ENCODE measurements around the gene C11orf24. TPM values are rescaled to one million over a fixed set of nuclear protein-coding genes. Genes with fewer than 3 reads are reported as not detected.

Gene C11orf24
- total RNA-seq, 1 experiment from 2014 or later = 37.7 TPM

DNA sequence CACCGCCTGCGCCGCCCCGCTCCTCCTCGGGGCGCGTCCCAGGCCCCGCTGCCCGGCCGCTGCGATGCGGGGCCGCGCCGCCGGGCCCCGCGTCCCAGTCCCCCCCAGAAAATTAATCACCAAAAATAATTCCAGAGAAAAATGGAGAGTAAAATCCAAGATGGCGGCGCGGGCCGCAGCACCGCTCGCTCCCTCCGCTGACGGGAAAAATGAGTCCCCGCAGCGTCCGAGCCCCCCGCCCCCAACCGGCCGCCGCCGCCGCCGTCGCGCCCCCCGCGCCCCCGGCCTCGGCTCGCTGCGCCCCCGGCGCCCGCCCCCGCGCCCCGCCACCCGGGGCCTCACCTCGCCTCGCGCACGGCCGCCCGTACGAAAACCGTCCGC, 58.6 kb downstream of the C11orf24 start, which contains the start of gene KMT5B:
Gene KMT5B (minus strand): TSS at position 162 of the 381 bp plus-strand sequence. CDS start 23,220 bp downstream, outside the sequence.
- peaks cover 44% of the 10 kb centered on the region for H4K20me1 ChIP-seq (ENCODE audit: insufficient read depth)
- peaks cover 45% of the 10 kb centered on the region for H3K79me2 ChIP-seq (ENCODE audit: low read depth)
- H3K4me1 ChIP-seq (replicated peaks; ENCODE audit: insufficient read depth) = peaks cover 23% of the 10 kb centered on the region
- H3K27me3 ChIP-seq (ENCODE audit: insufficient read depth, low read depth) = no peaks in the 10 kb centered on the region
- no peaks in the 10 kb centered on the region for H3K9me3 ChIP-seq (ENCODE audit: insufficient read depth, low read depth)
- DNase-seq = no peak
- ChIA-PET POLR2A (ENCODE audit: unreplicated experiment) (no interaction called here), CTCF (no interaction called here)
- TF ChIP-seq CTCF (conservative IDR thresholded peaks at IDR 0.05) (no peak), EZH2 (IDR thresholded peaks at IDR 0.05; ENCODE audit: low read depth) (no peak)
- intact Hi-C loops (cut with micrococcal nuclease; ENCODE audit: unreplicated experiment) = no loop called here
- peak within 1 kb of the TSS; percentile 99 for H3K4me2 ChIP-seq
- no peaks in the 10 kb centered on the region for H3K36me3 ChIP-seq (ENCODE audit: low read depth)
- H2AFZ ChIP-seq = peak within 1 kb of the TSS; percentile 99
- H3K4me3 ChIP-seq = peak within 1 kb of the TSS; percentile 93
- no TSS peak for BruUV-seq (replicated peaks)
- peak within 1 kb of the TSS; percentile 91 for H3K27ac ChIP-seq
- no peaks in the 10 kb centered on the region for H3K9me2 ChIP-seq (ENCODE audit: insufficient read depth)
- H3F3A ChIP-seq (ENCODE audit: insufficient read depth, low read depth) = peaks cover 34% of the 10 kb centered on the region

DNA sequence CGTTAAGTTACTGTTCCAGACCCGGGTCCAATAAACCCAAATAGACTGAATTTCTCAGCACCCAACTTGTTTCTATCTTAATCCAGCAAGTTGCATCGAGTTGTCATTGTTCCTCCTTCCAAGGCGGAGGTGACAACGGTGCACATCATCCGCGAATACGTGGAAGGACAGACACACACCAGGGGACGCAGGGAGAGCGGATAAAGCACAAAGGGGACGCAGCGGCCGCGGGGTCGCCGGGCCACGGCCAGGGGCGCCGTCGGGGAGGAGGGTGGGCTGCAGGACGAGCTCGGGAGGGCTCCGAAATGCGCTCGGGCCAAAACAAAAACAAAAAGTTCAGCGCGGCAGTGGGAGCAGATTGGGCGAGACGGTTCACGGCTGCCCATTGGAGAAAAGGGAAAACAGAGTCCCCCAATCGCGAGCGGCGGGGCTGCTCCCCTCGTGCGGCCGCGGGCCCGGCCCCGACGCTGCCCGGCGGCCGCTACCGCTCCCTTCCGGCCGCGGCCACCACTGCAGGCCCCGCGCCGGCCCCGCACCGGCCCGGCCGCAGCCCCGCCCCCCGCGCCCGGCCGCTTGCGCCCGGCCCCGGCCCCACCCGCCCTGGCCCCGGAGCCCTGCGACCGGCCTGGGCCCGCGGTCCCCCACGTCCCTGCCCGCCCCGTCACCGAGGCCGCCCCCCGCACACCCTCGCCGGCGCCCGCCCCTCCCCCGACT, 59.2 kb downstream of the C11orf24 start:
- H2AFZ ChIP-seq = peak overlapping the region; percentile 40; the same call in 1 of the 2 replicates
- H3K9me2 ChIP-seq (ENCODE audit: insufficient read depth) = no peaks in the 10 kb centered on the region
- no TSS peak for BruUV-seq (replicated peaks)
- intact Hi-C loops (cut with micrococcal nuclease; ENCODE audit: unreplicated experiment) = no loop called here
- H3K9me3 ChIP-seq (ENCODE audit: insufficient read depth, low read depth) = no peaks in the 10 kb centered on the region
- peak overlapping the region; percentile 91 for H3K4me2 ChIP-seq
- H3K27ac ChIP-seq = peak overlapping the region; percentile 91; the same call in 1 of the 2 replicates
- H3K4me1 ChIP-seq (replicated peaks; ENCODE audit: insufficient read depth) = peaks cover 23% of the 10 kb centered on the region
- DNase-seq = peak; percentile 57 to 74
- POLR2A ChIA-PET (ENCODE audit: unreplicated experiment) = interaction anchor here (0.7 kb wide), 3 partner anchors 9 to 85 kb away, joined by 3 to 9 read pairs (median 8); no protein-coding TSS in a partner anchor
- peak; percentile 38; the same call in 1 of the 2 replicates for TF ChIP-seq CTCF (conservative IDR thresholded peaks at IDR 0.05)
- TF ChIP-seq EZH2 (IDR thresholded peaks at IDR 0.05; ENCODE audit: low read depth) = no peak
- H4K20me1 ChIP-seq (ENCODE audit: insufficient read depth) = peaks cover 48% of the 10 kb centered on the region
- H3K4me3 ChIP-seq = peak overlapping the region; percentile 93
- no peaks in the 10 kb centered on the region for H3K36me3 ChIP-seq (ENCODE audit: low read depth)
- H3F3A ChIP-seq (ENCODE audit: insufficient read depth, low read depth) = peaks cover 34% of the 10 kb centered on the region
- peaks cover 50% of the 10 kb centered on the region for H3K79me2 ChIP-seq (ENCODE audit: low read depth)
- no peaks in the 10 kb centered on the region for H3K27me3 ChIP-seq (ENCODE audit: insufficient read depth, low read depth)
- CTCF ChIA-PET = interaction anchor here (0.7 kb wide), 1 partner anchor 140 kb away, joined by 7 read pairs; no protein-coding TSS in a partner anchor

DNA sequence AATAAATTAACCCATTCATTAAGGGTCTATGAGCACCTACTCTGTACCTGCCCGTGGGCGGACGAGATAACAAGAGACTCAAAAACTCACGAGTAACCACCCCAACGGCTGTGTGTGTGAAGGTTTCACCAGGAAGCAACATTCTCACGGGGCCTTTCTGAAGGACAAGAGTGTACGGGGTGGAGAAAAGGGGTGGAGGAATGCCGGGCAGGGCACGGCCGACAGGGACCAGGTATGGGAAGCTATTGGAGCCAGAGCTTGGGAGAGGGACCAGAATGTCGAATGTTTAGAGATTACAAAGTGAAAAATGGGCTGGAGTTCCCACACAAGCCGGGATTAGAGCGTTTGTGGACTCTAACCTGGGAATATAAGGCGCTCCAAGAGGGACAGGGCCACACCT, 60.2 kb downstream of the C11orf24 start:
- Histone ChIP-seq H3K79me2 (ENCODE audit: low read depth) (peaks cover 61% of the 10 kb centered on the region), H3K27me3 (ENCODE audit: insufficient read depth, low read depth) (no peaks in the 10 kb centered on the region), H3K9me3 (ENCODE audit: insufficient read depth, low read depth) (no peaks in the 10 kb centered on the region), H3K4me3 (peak overlapping the region; percentile 93), H3F3A (ENCODE audit: insufficient read depth, low read depth) (peaks cover 41% of the 10 kb centered on the region), H3K27ac (no peak overlapping the region), H2AFZ (no peak overlapping the region), H3K36me3 (ENCODE audit: low read depth) (no peaks in the 10 kb centered on the region), H3K9me2 (ENCODE audit: insufficient read depth) (no peaks in the 10 kb centered on the region), H3K4me1 (replicated peaks; ENCODE audit: insufficient read depth) (peaks cover 23% of the 10 kb centered on the region), H4K20me1 (ENCODE audit: insufficient read depth) (peaks cover 58% of the 10 kb centered on the region), H3K4me2 (peak overlapping the region; percentile 91)
- POLR2A ChIA-PET (ENCODE audit: unreplicated experiment) = interaction anchor here (0.7 kb wide), 2 partner anchors 8 to 87 kb away, joined by 4 to 8 read pairs; no protein-coding TSS in a partner anchor
- intact Hi-C loops (cut with micrococcal nuclease; ENCODE audit: unreplicated experiment) = no loop called here
- TF ChIP-seq CTCF (conservative IDR thresholded peaks at IDR 0.05) (no peak), EZH2 (IDR thresholded peaks at IDR 0.05; ENCODE audit: low read depth) (no peak)
- no peak for DNase-seq
- no TSS peak for BruUV-seq (replicated peaks)
- CTCF ChIA-PET = interaction anchor here (0.5 to 0.6 kb wide), 2 partner anchors 43 to 168 kb away, joined by 3 to 4 read pairs; no protein-coding TSS in a partner anchor

Other genes with a start within 250 kb of the C11orf24 start
- 270 and 275 TPM in 2 replicates for gene NDUFS8, start 241.3 kb downstream of the C11orf24 start, total RNA-seq (2021)
- gene TCIRG1, start 232.9 kb downstream of the C11orf24 start, total RNA-seq (2021) = 125 and 175 TPM in 2 replicates
- gene CHKA, start 150.6 kb downstream of the C11orf24 start, total RNA-seq (2021) = 84.2 and 90.5 TPM in 2 replicates
- 36.4 and 45.7 TPM in 2 replicates for gene KMT5B, start 58.7 kb downstream of the C11orf24 start, total RNA-seq (2021)
- 112 and 129 TPM in 2 replicates for gene LRP5, start 40.6 kb upstream of the C11orf24 start, total RNA-seq (2021)
- 116 and 129 TPM in 2 replicates for gene PPP6R3, start 188.8 kb upstream of the C11orf24 start, total RNA-seq (2021)